Measurements from ENCODE around the gene EMP1.

The EMP1 gene

GRCh38 chr12:13170892-13171490, 25.5 kb upstream of the EMP1 start:
- DNase-seq (ENCODE audit: low read depth, low spot score): no peak
- H3K4me3 ChIP-seq (ENCODE audit: low read length): no peak overlapping the region

DNA sequence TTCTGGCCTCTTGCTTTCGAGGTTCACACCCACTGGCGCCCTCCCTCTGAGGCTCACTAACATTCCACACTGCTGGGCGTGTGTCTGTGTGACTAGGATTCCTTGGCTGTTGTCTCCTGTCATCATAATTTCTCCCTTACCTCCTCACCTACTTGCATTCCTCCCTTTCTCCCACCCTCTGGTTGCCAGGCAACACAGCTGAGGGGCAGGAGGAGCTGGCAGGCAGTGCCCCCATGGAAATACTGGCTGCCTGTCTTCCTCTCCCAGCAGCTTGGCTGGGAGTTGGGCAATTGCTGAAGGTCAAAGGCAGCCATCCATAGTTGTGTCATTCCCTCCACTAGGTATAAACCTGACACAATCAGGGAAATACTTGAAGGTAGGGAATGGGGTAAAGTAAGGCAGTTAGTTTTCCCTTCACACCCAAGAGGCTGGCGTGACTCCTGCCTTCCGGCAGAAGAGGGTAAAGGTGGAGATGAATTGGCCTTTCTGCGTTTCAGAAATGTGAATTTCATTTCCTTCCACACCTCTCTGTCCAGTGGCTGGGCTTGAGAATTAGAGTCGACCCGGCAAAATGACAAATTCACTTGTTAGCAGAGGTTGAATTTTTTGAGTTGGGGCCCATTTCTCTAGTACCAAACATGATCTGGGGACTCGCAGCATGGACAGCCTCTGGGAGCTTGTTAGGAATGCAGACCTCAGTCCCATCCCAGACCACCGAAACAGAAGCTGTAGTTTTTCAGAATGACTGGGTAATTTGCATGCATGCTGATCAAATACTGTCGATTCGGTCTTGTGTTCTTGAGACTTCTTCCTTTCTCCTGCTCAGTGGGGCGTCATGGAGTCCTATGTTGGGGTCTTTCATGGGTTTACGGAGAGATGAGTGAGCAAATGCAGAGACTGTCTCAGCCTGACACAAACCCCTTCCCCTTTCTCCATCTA, 24.3 kb upstream of the EMP1 start:
- H3K4me3 ChIP-seq (ENCODE audit: low read length): no peak overlapping the region
- no peak for DNase-seq (ENCODE audit: low read depth, low spot score)

- DNase-seq (ENCODE audit: low read depth, low spot score): no peak
- no peak overlapping the region for H3K4me3 ChIP-seq (ENCODE audit: low read length)
These were observed 23.3 kb upstream of the EMP1 start for GRCh38 chr12:13173012-13173932.

- no peak overlapping the region for H3K4me3 ChIP-seq (ENCODE audit: low read length)
- DNase-seq (ENCODE audit: low read depth, low spot score): no peak
These were observed 21.0 kb upstream of the EMP1 start for GRCh38 chr12:13175499-13175898.

DNA sequence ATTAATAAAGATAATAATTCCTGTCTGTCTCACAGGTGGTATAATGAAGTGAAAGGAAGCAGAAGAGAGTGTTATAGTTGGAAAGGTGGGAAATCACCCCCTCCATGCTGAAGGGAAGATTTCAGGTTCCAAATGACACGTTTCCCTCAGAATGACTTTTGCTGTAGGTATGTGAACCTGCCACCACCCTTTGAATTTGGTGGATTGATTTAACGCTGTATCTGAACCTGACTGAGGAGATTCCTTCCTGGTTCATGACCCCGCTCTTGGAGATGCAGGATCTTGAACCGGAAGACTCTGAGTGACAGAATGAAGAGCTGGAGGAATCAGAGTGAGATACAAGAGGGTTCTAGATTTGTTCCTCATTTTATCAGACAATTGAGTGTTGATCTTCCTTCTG, 20.3 kb upstream of the EMP1 start:
- H3K4me3 ChIP-seq (ENCODE audit: low read length): no peak overlapping the region
- DNase-seq (ENCODE audit: low read depth, low spot score): no peak

DNA sequence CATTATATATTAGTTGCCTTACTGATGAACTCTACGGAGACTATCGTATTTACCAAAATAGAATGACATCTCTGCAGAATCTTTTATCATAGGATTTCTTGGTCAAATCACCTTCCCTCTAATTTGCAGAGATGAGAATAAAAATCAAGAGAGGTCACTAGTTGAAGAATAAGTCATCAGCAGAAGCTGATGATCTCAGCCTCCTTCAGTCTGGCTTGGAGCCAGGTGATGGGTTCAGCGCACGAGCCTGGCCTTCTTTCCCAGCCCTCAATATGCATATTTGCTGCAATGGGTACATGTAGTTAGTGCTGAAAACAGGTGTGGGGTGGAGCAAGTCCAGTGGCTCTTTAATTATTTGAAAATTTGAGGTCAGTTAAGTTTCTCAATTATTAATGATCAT, 19.2 kb upstream of the EMP1 start:
- H3K4me3 ChIP-seq (ENCODE audit: low read length): no peak overlapping the region
- no peak for DNase-seq (ENCODE audit: low read depth, low spot score)

- no peak for DNase-seq (ENCODE audit: low read depth, low spot score)
These were observed 18.6 kb upstream of the EMP1 start for GRCh38 chr12:13177906-13178305.

GRCh38 chr12:13178568-13179210, 17.8 kb upstream of the EMP1 start:
- H3K4me3 ChIP-seq (ENCODE audit: low read length): no peak overlapping the region
- DNase-seq (ENCODE audit: low read depth, low spot score): no peak

More at GRCh38 chr12:13177906-13178305, 18.6 kb upstream of the EMP1 start:
- no peak overlapping the region for H3K4me3 ChIP-seq (ENCODE audit: low read length)

- peak overlapping the region; percentile 31 for H3K4me3 ChIP-seq (ENCODE audit: low read length)
- DNase-seq (ENCODE audit: low read depth, low spot score): peak; percentile 89
These were observed 17.1 kb upstream of the EMP1 start for GRCh38 chr12:13179211-13180074.

- H3K4me3 ChIP-seq (ENCODE audit: low read length): no peak overlapping the region
- no peak for DNase-seq (ENCODE audit: low read depth, low spot score)
These were observed 15.0 kb upstream of the EMP1 start for GRCh38 chr12:13181375-13182070.

- no peak overlapping the region for H3K4me3 ChIP-seq (ENCODE audit: low read length)
- DNase-seq (ENCODE audit: low read depth, low spot score): no peak
These were observed 13.6 kb upstream of the EMP1 start for GRCh38 chr12:13182881-13183280.

DNA sequence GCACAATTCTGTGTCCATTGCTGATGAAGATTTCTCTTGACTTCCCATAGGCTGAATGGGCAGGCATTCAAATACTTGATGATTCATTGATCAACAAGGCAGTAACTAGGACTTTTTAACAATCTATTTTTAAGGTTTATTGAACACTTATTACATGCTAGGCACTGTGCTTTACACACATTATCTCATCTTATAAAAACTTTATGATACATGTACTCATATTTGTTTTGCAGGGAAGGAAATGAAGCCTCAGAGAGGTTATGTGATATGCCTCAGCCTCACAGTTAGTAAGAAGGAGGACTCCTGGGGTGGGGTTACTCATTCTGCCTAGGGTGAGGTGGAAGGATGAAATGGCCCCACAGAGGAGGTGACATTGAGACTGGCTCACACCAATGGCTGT, 12.9 kb upstream of the EMP1 start:
- no peak for DNase-seq (ENCODE audit: low read depth, low spot score)
- no peak overlapping the region for H3K4me3 ChIP-seq (ENCODE audit: low read length)

DNA sequence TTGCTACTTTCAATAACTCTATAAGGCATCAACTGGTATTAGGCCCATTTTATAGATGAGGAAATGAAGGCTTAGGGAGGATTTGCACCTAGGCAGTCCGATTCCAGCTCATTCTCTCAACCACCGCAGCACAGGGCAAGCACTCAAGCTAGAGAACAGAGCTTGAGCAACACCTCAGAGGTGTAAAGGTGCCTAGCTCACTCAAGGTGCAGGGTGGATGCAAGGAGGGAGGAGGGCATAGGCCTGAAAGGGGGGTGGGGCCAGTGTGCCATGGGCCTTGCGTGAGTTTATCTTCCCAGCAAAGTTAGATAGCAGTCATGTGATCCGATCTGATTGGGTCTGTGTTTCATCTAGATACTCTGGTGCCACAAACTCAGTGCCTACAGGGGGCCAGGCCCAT, 10.2 kb upstream of the EMP1 start:
- H3K4me3 ChIP-seq (ENCODE audit: low read length): no peak overlapping the region
- no peak for DNase-seq (ENCODE audit: low read depth, low spot score)

DNA sequence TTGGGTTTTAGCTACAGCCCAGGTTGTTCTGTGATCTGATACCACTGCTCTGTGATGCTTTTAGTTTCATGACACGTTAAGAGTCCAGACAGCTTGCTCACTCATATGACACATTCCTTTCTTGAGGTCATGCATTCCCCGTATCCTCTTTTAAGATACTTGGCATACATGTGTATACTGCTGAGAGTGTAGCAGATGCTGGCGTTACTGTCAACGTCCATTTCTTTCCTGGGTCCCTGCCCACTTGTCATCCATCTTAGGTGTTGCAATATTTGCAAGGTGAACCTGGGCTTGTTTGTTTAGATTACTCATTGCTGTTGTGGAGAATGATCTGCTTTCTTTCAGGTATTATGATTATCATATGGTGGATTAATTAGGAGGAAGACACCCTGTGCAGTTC, 9.1 kb upstream of the EMP1 start:
- no peak for DNase-seq (ENCODE audit: low read depth, low spot score)
- no peak overlapping the region for H3K4me3 ChIP-seq (ENCODE audit: low read length)

GRCh38 chr12:13189264-13189663, 7.3 kb upstream of the EMP1 start:
- no peak for DNase-seq (ENCODE audit: low read depth, low spot score)
- no peak overlapping the region for H3K4me3 ChIP-seq (ENCODE audit: low read length)

DNA sequence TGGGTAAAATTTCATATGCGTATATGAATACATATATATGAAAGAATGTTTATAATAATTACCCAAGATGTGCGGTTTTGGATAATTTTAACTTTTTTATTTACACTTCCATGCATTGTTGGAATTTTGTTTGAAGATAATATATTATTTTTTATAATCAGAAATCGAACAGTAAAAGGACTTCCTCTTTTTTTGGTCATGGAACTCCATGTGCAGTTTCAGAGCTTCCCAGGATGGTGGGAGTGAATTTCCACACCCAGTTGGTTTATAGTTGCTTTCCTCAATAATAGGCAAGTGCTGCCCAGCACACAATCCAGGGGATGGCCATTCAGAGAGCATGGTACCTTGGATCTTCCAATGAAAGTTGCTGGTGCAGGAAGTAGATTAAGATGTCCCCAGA, 6.3 kb upstream of the EMP1 start:
- no peak for DNase-seq (ENCODE audit: low read depth, low spot score)
- H3K4me3 ChIP-seq (ENCODE audit: low read length): no peak overlapping the region

DNA sequence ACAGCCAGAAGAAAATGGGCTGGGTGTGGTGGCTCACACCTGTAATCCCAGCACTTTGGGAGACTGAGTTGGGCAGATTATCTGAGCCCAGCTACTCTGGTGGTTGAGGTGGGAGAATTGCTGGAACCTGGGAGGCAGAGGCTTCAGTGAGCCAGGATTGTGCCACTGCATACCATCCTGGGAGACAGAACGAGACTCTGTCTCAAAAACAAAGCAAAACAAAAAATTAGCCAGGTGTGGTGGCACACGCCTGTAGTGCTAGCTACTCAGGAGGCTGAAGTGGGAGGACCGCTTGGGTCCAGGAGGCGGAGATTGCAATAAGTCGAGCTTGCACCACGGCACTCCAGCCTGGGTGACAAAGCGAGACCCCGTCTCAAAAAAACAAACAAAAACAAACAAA, 3.8 kb upstream of the EMP1 start:
- DNase-seq (ENCODE audit: low read depth, low spot score): no peak
- H3K4me3 ChIP-seq (ENCODE audit: low read length): no peak overlapping the region

Measured in Jurkat, Clone E6-1 (cell line).